IPS-15b (cell line): Measurements from ENCODE around the gene XRCC6.
A peak's percentile ranks its signal among the peaks of the same experiment; 100 is the strongest.
"Not testable (repeated sequence)": the region's sequence is repeated elsewhere in the genome, so short reads cannot be mapped to it uniquely, and the experiment has no call there.

Source experiments
- H3K27me3 ChIP-seq: one replicate; pipeline ENCODE4 v1.6.1; 2013; ENCODE audit warnings: low read length; ENCODE audit not compliant: control insufficient read depth, insufficient read depth
- H3K36me3 ChIP-seq: one replicate; pipeline ENCODE4 v1.6.1; 2013; ENCODE audit warnings: low read length; ENCODE audit not compliant: control insufficient read depth, insufficient read depth
- H3K4me1 ChIP-seq: one replicate; pipeline ENCODE4 v1.6.1; 2013; ENCODE audit warnings: mild to moderate bottlenecking, low read length; ENCODE audit not compliant: control insufficient read depth, insufficient read depth
- H3K4me3 ChIP-seq: one replicate; pipeline ENCODE4 v1.5.1; 2013; ENCODE audit warnings: low read depth, low read length
- H3K9ac ChIP-seq: one replicate; pipeline ENCODE4 v1.6.1; 2013; ENCODE audit warnings: low read depth, mild to moderate bottlenecking, low read length
- H3K9me3 ChIP-seq: one replicate; pipeline ENCODE4 v1.6.1; 2013; ENCODE audit warnings: mild to moderate bottlenecking, low read length; ENCODE audit not compliant: control insufficient read depth, insufficient read depth

The XRCC6 gene

GRCh38 chr22:41603873-41604332, 17.2 kb upstream of the XRCC6 start:
- no peaks in the 10 kb centered on the region for H3K9me3 ChIP-seq
- no peak overlapping the region for H3K9ac ChIP-seq
- H3K4me3 ChIP-seq = no peak overlapping the region
- no peaks in the 10 kb centered on the region for H3K4me1 ChIP-seq
- H3K36me3 ChIP-seq = peaks cover 38% of the 10 kb centered on the region
- no peaks in the 10 kb centered on the region for H3K27me3 ChIP-seq

GRCh38 chr22:41608386-41608785, 12.7 kb upstream of the XRCC6 start:
- H3K4me1 ChIP-seq = no peaks in the 10 kb centered on the region
- peaks cover 19% of the 10 kb centered on the region for H3K36me3 ChIP-seq
- H3K4me3 ChIP-seq = no peak overlapping the region
- no peaks in the 10 kb centered on the region for H3K27me3 ChIP-seq
- no peak overlapping the region for H3K9ac ChIP-seq
- H3K9me3 ChIP-seq = no peaks in the 10 kb centered on the region

- no peak overlapping the region for H3K9ac ChIP-seq
- no peaks in the 10 kb centered on the region for H3K36me3 ChIP-seq
- H3K4me3 ChIP-seq = no peak overlapping the region
- no peaks in the 10 kb centered on the region for H3K4me1 ChIP-seq
- H3K27me3 ChIP-seq = no peaks in the 10 kb centered on the region
- H3K9me3 ChIP-seq = no peaks in the 10 kb centered on the region
Measured at GRCh38 chr22:41612603-41613306, 8.3 kb upstream of the XRCC6 start.

GRCh38 chr22:41613456-41613855, 7.6 kb upstream of the XRCC6 start:
- H3K4me3 ChIP-seq = no peak overlapping the region
- no peak overlapping the region for H3K9ac ChIP-seq
- H3K27me3 ChIP-seq = no peaks in the 10 kb centered on the region
- no peaks in the 10 kb centered on the region for H3K4me1 ChIP-seq
- H3K9me3 ChIP-seq = no peaks in the 10 kb centered on the region
- no peaks in the 10 kb centered on the region for H3K36me3 ChIP-seq

GRCh38 chr22:41619979-41620588, 1.0 kb upstream of the XRCC6 start:
- Histone ChIP-seq H3K9ac (peak overlapping the region; percentile 94), H3K4me1 (peaks cover 13% of the 10 kb centered on the region), H3K36me3 (peaks cover 18% of the 10 kb centered on the region), H3K9me3 (no peaks in the 10 kb centered on the region), H3K27me3 (no peaks in the 10 kb centered on the region), H3K4me3 (peak overlapping the region; percentile 98)

GRCh38 chr22:41620589-41621098, 451 bp upstream of the XRCC6 start, which contains the start of gene DESI1:
DESI1 (minus strand) TSS chr22:41621043; CDS start chr22:41620839, 204 bp downstream.
- no peaks in the 10 kb centered on the region for H3K27me3 ChIP-seq
- H3K36me3 ChIP-seq = peaks cover 20% of the 10 kb centered on the region
- H3K9ac ChIP-seq = peak within 1 kb of the TSS; percentile 94
- peak within 1 kb of the TSS; percentile 98 for H3K4me3 ChIP-seq
- H3K9me3 ChIP-seq = no peaks in the 10 kb centered on the region
- H3K4me1 ChIP-seq = peaks cover 13% of the 10 kb centered on the region

GRCh38 chr22:41621911-41622179, 750 bp downstream of the XRCC6 start:
- Histone ChIP-seq H3K4me3 (peak overlapping the region; percentile 98), H3K9ac (peak overlapping the region; percentile 85), H3K4me1 (peaks cover 13% of the 10 kb centered on the region), H3K36me3 (peaks cover 24% of the 10 kb centered on the region), H3K27me3 (no peaks in the 10 kb centered on the region), H3K9me3 (no peaks in the 10 kb centered on the region)

GRCh38 chr22:41625577-41625976, 4.5 kb downstream of the XRCC6 start:
- Histone ChIP-seq H3K36me3 (peaks cover 49% of the 10 kb centered on the region), H3K9ac (no peak overlapping the region), H3K9me3 (no peaks in the 10 kb centered on the region), H3K27me3 (no peaks in the 10 kb centered on the region), H3K4me3 (no peak overlapping the region), H3K4me1 (peaks cover 5% of the 10 kb centered on the region)

GRCh38 chr22:41631115-41631514, 10.0 kb downstream of the XRCC6 start:
- peaks cover 32% of the 10 kb centered on the region for H3K36me3 ChIP-seq
- not testable (repeated sequence) for H3K27me3 ChIP-seq, H3K9ac ChIP-seq, H3K4me3 ChIP-seq, H3K4me1 ChIP-seq, H3K9me3 ChIP-seq

- H3K27me3 ChIP-seq, H3K4me1 ChIP-seq, H3K9ac ChIP-seq, H3K9me3 ChIP-seq, H3K4me3 ChIP-seq: not testable (repeated sequence)
- H3K36me3 ChIP-seq = peaks cover 34% of the 10 kb centered on the region
Measured at GRCh38 chr22:41631615-41632014, 10.5 kb downstream of the XRCC6 start.

GRCh38 chr22:41634610-41635009, 13.5 kb downstream of the XRCC6 start:
- H3K9ac ChIP-seq, H3K9me3 ChIP-seq, H3K27me3 ChIP-seq, H3K4me1 ChIP-seq, H3K4me3 ChIP-seq: not testable (repeated sequence)
- peaks cover 40% of the 10 kb centered on the region for H3K36me3 ChIP-seq

GRCh38 chr22:41636467-41636866, 15.4 kb downstream of the XRCC6 start:
- H3K36me3 ChIP-seq = peaks cover 41% of the 10 kb centered on the region

More at GRCh38 chr22:41636467-41636866, 15.4 kb downstream of the XRCC6 start:
- H3K9ac ChIP-seq = no peak overlapping the region
- no peaks in the 10 kb centered on the region for H3K4me1 ChIP-seq
- H3K4me3 ChIP-seq = no peak overlapping the region
- H3K27me3 ChIP-seq = no peaks in the 10 kb centered on the region
- no peaks in the 10 kb centered on the region for H3K9me3 ChIP-seq
